CD4-positive, alpha-beta T cell (primary cell): Measurements from ENCODE around the gene GLOD4. TPM values are rescaled to one million over a fixed set of nuclear protein-coding genes. Genes with fewer than 3 reads are reported as not detected.

ENCODE experiments used
- ATAC-seq: fragments of 200-7000 bp; cut with Tn5 transposase; one replicate; pipeline ENCODE4 v1.10.0; 2022; ENCODE audit warnings: mild to moderate bottlenecking; ENCODE audit not compliant: poor library complexity
- CTCF ChIA-PET: fragments of 350-600 bp; sonication (Branson Sonifier 250); formaldehyde crosslinking; loops from one replicate; lab custom pipeline; 2021; ENCODE audit warnings: antibody characterized with exemption, inconsistent platforms; lab: Charles Lee
- POLR2A ChIA-PET: fragments of 350-600 bp; sonication (Branson Sonifier 250); formaldehyde crosslinking; loops from one replicate; lab custom pipeline; 2021; ENCODE audit warnings: antibody characterized with exemption, inconsistent platforms; lab: Charles Lee
- DNase-seq, 14 experiments: peaks; one replicate each; pipeline ENCODE4 v3.0.0-alpha.2; 2013 to 2020; ENCODE audit warnings: mixed read lengths in 2 of 14
- H3K27ac ChIP-seq, 2 donors: one replicate each; pipeline versions ENCODE4 v1.5.1 to v1.7.0; 2013; ENCODE audit warnings: low read length in 2 of 2, low read depth in 1 of 2, mild to moderate bottlenecking in 1 of 2
- H3K27me3 ChIP-seq, 2 experiments: 1 replicate in 1 of 2; 2 replicates in 1 of 2; pipeline versions ENCODE4 v1.6.1 to v1.7.0; 2013; ENCODE audit warnings: low read length in 2 of 2, control low read depth in 1 of 2, mild to moderate bottlenecking in 1 of 2, moderate library complexity in 1 of 2; ENCODE audit not compliant: insufficient read depth in 2 of 2, control insufficient read depth in 1 of 2
- H3K36me3 ChIP-seq: one replicate; pipeline ENCODE4 v1.6.1; 2013; ENCODE audit warnings: low read length, control low read depth; ENCODE audit not compliant: insufficient read depth
- H3K4me1 ChIP-seq: one replicate; pipeline ENCODE4 v1.6.1; 2013; ENCODE audit warnings: low read length, control low read depth; ENCODE audit not compliant: insufficient read depth
- H3K4me3 ChIP-seq: one replicate; pipeline ENCODE4 v1.5.1; 2013; ENCODE audit warnings: mild to moderate bottlenecking, low read length, moderate library complexity
- H3K9me3 ChIP-seq, 2 experiments: 1 replicate in 1 of 2; 2 replicates in 1 of 2; pipeline versions ENCODE4 v1.6.1 to v1.7.0; 2013; ENCODE audit warnings: low read length in 2 of 2, mild to moderate bottlenecking in 2 of 2, control low read depth in 1 of 2, moderate library complexity in 1 of 2; ENCODE audit not compliant: control insufficient read depth in 1 of 2, insufficient read depth in 1 of 2
- H3K27ac Mint-ChIP-seq: one replicate; pipeline ENCODE4 v1.8.0; 2020; ENCODE audit warnings: mixed read lengths
- H3K27me3 Mint-ChIP-seq: one replicate; pipeline ENCODE4 v1.8.0; 2021; ENCODE audit warnings: mixed read lengths
- H3K36me3 Mint-ChIP-seq: one replicate; pipeline ENCODE4 v1.8.0; 2021; ENCODE audit warnings: low read depth, mixed read lengths
- H3K4me1 Mint-ChIP-seq: one replicate; pipeline ENCODE4 v1.8.0; 2021; ENCODE audit warnings: low read depth, mixed read lengths
- H3K4me3 Mint-ChIP-seq: one replicate; pipeline ENCODE4 v1.8.0; 2020; ENCODE audit warnings: mild to moderate bottlenecking, mixed read lengths
- H3K9me3 Mint-ChIP-seq: one replicate; pipeline ENCODE4 v1.8.0; 2020; ENCODE audit warnings: mixed read lengths
- CTCF ChIP-seq: fragments of 200-600 bp; IDR thresholded peaks from one replicate; pipeline ENCODE4 v1.8.0; 2022; ENCODE audit warnings: antibody characterized with exemption, mild to moderate bottlenecking
- intact Hi-C, 2 experiments: fragments of 100-400 bp; cut with DNase I in 1 of 2; cut with micrococcal nuclease in 1 of 2; formaldehyde crosslinking; loops; one replicate each; pipeline versions ENCODE4 v1.15.1 to v1.9.0; 2023 to 2025; cut with DNase I, micrococcal nuclease
- total RNA-seq, 174 experiments: library from RNA in 2 of 174; stranded (reverse) in 2 of 174; gene quantifications; one replicate each; pipeline ENCODE4 v1.2.3 and lab custom pipeline; 2021 to 2026

Gene GLOD4
- total RNA-seq, 2 experiments from 2014 or later = 88.0 to 89.3 TPM

- no peaks in the 10 kb centered on the region for H3K27me3 ChIP-seq
- Mint-ChIP-seq H3K4me1 (peaks cover 6% of the 10 kb centered on the region), H3K9me3 (no peaks in the 10 kb centered on the region), H3K27me3 (no peaks in the 10 kb centered on the region), H3K27ac (no peak overlapping the region), H3K4me3 (no peak overlapping the region), H3K36me3 (peaks cover 11% of the 10 kb centered on the region)
- intact Hi-C loops = no loop called here
- no peaks in the 10 kb centered on the region for H3K36me3 ChIP-seq
- CTCF ChIA-PET = interaction anchor here (1.7 kb wide), 1 partner anchor 183 kb away, joined by 6 read pairs; no protein-coding TSS in a partner anchor
- H3K4me3 ChIP-seq = no peak overlapping the region
- POLR2A ChIA-PET = interaction anchor here (1.5 kb wide), 1 partner anchor 199 kb away, joined by 3 read pairs; the partner anchor contains the start of gene TIMM22
- no peaks in the 10 kb centered on the region for H3K9me3 ChIP-seq
- ATAC-seq (no peak), DNase-seq (no peak)
- peaks cover 8% of the 10 kb centered on the region for H3K4me1 ChIP-seq
- no peak for TF ChIP-seq CTCF
- H3K27ac ChIP-seq = no peak overlapping the region
These were observed 16.2 kb upstream of the GLOD4 start for GRCh38 chr17:798246-798645.

- H3K27me3 ChIP-seq = no peaks in the 10 kb centered on the region
- H3K9me3 Mint-ChIP-seq = no peaks in the 10 kb centered on the region
- H3K36me3 Mint-ChIP-seq = peaks cover 17% of the 10 kb centered on the region
- POLR2A ChIA-PET = interaction anchor here (1.5 kb wide), 1 partner anchor 199 kb away, joined by 3 read pairs; the partner anchor contains the start of gene TIMM22
- peaks cover 6% of the 10 kb centered on the region for H3K4me1 Mint-ChIP-seq
- peaks cover 8% of the 10 kb centered on the region for H3K4me1 ChIP-seq
- DNase-seq = no peak
- no peaks in the 10 kb centered on the region for H3K9me3 ChIP-seq
- H3K27ac Mint-ChIP-seq = no peak overlapping the region
- no peak for TF ChIP-seq CTCF
- no peak for ATAC-seq
- no peaks in the 10 kb centered on the region for H3K27me3 Mint-ChIP-seq
- H3K27ac ChIP-seq = no peak overlapping the region
- no peak overlapping the region for H3K4me3 Mint-ChIP-seq
- peaks cover 5% of the 10 kb centered on the region for H3K36me3 ChIP-seq
- CTCF ChIA-PET = interaction anchor here (1.7 kb wide), 1 partner anchor 184 kb away, joined by 6 read pairs; no protein-coding TSS in a partner anchor
- intact Hi-C loops = no loop called here
- no peak overlapping the region for H3K4me3 ChIP-seq
These were observed 15.3 kb upstream of the GLOD4 start for GRCh38 chr17:797236-797840.

- H3K9me3 ChIP-seq = no peaks in the 10 kb centered on the region
- peaks cover 12% of the 10 kb centered on the region for H3K36me3 ChIP-seq
- no peak overlapping the region for H3K4me3 Mint-ChIP-seq
- H3K4me3 ChIP-seq = no peak overlapping the region
- no peak overlapping the region for H3K27ac ChIP-seq
- intact Hi-C loops = no loop called here
- ATAC-seq = no peak
- TF ChIP-seq CTCF = no peak
- H3K27ac Mint-ChIP-seq = no peak overlapping the region
- no peaks in the 10 kb centered on the region for H3K9me3 Mint-ChIP-seq
- H3K4me1 ChIP-seq = peaks cover 8% of the 10 kb centered on the region
- no peaks in the 10 kb centered on the region for H3K27me3 Mint-ChIP-seq
- POLR2A ChIA-PET = no interaction called here
- CTCF ChIA-PET = interaction anchor here (1.7 to 2.2 kb wide), 2 partner anchors 14 to 184 kb away, joined by 6 to 9 read pairs; partner anchors contain the start of genes GLOD4 and MRM3
- H3K36me3 Mint-ChIP-seq = peaks cover 25% of the 10 kb centered on the region
- H3K27me3 ChIP-seq = no peaks in the 10 kb centered on the region
- no peak for DNase-seq
- H3K4me1 Mint-ChIP-seq = peaks cover 6% of the 10 kb centered on the region
These were observed 14.5 kb upstream of the GLOD4 start for GRCh38 chr17:796609-797008.
